Fibroblast of the conjunctiva (primary cell): Measurements from ENCODE around the gene ALPG.

Experiments used
- DNase-seq: peaks from one replicate; pipeline ENCODE4 v3.0.0-alpha.2; 2010; ENCODE audit warnings: low read depth

Gene ALPG

DNA sequence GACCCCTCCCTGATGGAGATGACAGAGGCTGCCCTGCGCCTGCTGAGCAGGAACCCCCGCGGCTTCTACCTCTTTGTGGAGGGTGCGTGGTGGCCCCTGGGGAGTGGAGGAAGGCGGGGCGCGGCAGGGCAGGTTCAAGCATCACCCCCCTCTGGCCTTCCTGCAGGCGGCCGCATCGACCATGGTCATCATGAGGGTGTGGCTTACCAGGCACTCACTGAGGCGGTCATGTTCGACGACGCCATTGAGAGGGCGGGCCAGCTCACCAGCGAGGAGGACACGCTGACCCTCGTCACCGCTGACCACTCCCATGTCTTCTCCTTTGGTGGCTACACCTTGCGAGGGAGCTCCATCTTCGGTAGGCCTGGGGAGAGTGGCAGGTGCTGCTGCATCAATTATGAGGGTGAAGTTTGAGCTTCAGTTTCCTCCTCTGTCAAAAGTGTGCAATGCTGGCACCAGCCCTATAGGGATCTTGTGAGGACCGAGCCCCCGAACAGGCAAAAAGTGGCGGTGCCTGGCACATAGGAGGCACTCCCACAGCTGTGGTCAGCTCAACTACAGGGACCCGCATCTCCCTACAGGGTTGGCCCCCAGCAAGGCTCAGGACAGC is 51.5 kb downstream of the ALPG start:
- DNase-seq, result no peak

DNA sequence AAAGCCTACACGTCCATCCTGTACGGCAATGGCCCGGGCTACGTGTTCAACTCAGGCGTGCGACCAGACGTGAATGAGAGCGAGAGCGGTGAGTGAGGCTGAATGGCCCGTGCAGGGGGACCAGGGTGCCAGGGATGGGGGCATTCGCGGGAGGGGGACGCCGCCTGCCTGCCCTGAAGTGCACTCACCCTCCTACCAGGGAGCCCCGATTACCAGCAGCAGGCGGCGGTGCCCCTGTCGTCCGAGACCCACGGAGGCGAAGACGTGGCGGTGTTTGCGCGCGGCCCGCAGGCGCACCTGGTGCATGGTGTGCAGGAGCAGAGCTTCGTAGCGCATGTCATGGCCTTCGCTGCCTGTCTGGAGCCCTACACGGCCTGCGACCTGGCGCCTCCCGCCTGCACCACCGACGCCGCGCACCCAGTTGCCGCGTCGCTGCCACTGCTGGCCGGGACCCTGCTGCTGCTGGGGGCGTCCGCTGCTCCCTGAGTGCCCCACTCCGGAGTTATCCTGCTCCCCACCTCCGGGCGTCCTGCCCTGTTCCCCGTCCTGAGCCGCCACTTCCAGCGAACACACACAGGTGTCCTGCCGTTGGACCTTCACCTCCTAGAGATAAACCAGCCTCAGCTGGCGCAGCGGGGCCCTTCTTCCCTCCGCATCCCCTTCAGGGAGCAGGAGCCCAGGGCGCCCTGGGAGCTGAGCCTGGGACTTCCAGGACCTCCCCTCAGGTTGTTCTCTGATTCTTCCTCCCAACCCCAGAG is 52.2 kb downstream of the ALPG start:
- no peak for DNase-seq

DNA sequence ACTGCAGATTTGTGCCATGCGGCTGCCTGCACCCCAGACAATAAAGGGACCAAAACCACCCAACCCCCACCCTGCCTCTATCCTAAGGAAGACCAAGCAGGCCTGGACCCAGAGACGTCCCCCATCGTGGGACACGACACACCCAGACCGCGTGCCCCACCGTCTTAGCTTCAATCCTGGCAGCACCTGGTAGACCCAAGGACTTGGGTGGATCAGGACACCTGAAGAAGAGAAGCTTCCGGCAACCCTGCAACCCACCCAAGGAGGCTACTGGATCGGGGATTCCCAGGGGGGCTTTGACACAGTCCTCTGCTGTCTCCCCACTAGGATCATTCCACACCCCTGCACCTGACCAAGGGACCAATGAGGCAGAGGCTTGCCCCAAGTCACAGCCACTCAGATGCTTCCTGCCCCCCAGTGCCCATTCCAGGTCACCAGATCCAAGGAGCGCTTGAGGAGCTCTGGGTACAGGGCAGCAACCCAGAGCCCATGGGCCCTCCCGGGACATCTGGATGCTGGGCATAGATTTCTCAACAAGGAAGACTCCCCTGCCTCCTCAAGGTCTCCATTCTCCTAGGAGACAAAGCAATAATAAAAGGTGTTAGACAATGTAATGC is 52.9 kb downstream of the ALPG start:
- DNase-seq, result no peak

DNA sequence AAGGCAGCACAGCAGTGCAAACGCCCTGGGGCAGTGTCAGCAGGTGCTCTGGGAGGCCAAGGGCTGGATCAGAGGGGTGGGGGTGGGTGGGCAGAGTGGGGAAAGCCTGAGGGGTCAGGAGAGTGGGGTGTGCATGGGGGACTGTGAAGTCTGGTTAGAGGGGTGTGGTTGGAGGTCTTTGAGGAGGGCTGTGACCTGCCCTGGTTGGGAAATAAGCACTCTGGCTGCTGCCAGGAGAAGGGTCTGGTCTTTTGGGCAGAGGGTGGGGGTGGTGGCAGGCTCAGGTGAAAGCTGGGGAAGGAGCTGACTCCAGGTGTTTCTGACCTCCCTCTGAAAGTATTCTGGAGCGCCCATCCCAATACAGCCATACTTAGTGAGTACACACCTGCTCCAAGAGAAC is 53.5 kb downstream of the ALPG start:
- no peak for DNase-seq
